ENCODE measurements around the gene MYCBP.

DNA sequence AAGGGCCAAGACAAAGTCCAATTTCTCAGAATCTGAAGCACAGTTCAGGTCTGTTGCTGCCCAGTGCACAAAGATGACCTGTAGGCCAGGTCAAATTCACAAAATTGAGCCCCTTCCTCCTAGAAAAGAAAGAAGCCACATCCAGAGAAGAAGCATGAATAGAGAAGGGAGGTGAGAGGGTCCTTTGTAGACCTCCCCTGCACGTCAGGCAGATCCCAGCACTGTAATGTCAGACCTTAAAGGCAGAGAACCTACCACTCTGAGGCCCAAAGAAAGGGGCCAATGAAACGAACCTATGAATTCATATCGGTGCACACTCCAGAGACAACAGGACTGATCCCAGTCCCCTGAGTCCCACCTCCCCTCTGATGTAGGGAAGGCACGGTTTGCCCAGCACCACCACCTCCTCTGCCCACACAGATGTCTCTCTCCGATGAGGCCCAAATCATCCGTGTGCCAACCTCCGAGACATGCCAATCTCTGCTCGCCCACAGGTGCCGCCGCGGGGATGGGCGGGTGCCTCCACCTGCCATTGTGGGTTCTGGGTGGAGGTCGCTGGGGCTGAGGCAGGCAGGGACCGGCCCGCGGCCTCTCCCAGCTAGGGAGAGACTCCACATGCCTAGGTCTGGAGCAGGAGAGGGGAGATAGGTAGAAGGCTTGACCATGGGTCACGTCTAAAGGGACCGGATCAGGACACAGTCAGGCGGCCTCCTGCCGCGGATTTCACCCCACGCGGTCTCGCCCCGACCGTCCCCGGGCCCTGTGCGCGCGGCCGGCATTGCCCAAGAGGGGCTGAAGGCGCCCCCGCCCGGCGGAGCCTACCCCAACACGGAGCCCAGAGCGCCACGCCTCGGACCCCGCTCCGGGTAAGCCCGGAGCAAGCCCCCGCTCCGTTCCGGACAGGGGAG lies 55.6 kb downstream of the MYCBP start:
- TF ChIP-seq, protein P1, sequence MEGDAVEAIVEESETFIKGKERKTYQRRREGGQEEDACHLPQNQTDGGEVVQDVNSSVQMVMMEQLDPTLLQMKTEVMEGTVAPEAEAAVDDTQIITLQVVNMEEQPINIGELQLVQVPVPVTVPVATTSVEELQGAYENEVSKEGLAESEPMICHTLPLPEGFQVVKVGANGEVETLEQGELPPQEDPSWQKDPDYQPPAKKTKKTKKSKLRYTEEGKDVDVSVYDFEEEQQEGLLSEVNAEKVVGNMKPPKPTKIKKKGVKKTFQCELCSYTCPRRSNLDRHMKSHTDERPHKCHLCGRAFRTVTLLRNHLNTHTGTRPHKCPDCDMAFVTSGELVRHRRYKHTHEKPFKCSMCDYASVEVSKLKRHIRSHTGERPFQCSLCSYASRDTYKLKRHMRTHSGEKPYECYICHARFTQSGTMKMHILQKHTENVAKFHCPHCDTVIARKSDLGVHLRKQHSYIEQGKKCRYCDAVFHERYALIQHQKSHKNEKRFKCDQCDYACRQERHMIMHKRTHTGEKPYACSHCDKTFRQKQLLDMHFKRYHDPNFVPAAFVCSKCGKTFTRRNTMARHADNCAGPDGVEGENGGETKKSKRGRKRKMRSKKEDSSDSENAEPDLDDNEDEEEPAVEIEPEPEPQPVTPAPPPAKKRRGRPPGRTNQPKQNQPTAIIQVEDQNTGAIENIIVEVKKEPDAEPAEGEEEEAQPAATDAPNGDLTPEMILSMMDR (optimal IDR thresholded peaks at IDR 0.05 in 1 of 3, IDR thresholded peaks at IDR 0.05 in 1 of 3, conservative IDR thresholded peaks at IDR 0.05 in 1 of 3; ENCODE audit: extremely low read depth in 1 of 3, insufficient read depth in 2 of 3, low read length in 3 of 3) = no peak
- TF ChIP-seq EZH2 (IDR thresholded peaks at IDR 0.05; ENCODE audit: low read length) = peak; percentile 69

Measured in keratinocyte (primary cell).